Measurements from ENCODE around the gene SH2B3.

SH2B3 gene

GRCh38 chr12:111409780-111410430 lies 4.2 kb downstream of the SH2B3 start:
- Histone ChIP-seq H3K4me1 (ENCODE audit: control insufficient read depth, insufficient read depth, low read length) (peaks cover 58% of the 10 kb centered on the region), H3K4me3 (ENCODE audit: low read length in 2 of 2) (no peak overlapping the region), H3K9me3 (ENCODE audit: control insufficient read depth in 2 of 2, low read length in 2 of 2) (no peaks in the 10 kb centered on the region), H3K27ac (ENCODE audit: low read length) (peak overlapping the region; percentile 24), H3K36me3 (ENCODE audit: control insufficient read depth in 2 of 2, insufficient read depth in 2 of 2, low read length in 2 of 2) (no peaks in the 10 kb centered on the region), H3K9ac (ENCODE audit: low read length in 2 of 2) (no peak overlapping the region), H3K27me3 (ENCODE audit: control insufficient read depth in 1 of 2, insufficient read depth in 2 of 2, low read length in 2 of 2) (no peaks in the 10 kb centered on the region)

- no peaks in the 10 kb centered on the region for H3K27me3 ChIP-seq (ENCODE audit: control insufficient read depth in 1 of 2, insufficient read depth in 2 of 2, low read length in 2 of 2)
- peak overlapping the region in 1 of 2 donors; percentile 42 for H3K9ac ChIP-seq (ENCODE audit: low read length in 2 of 2)
- H3K9me3 ChIP-seq (ENCODE audit: control insufficient read depth in 2 of 2, low read length in 2 of 2), result no peaks in the 10 kb centered on the region
- no peak overlapping the region for H3K4me3 ChIP-seq (ENCODE audit: low read length in 2 of 2)
- peaks cover 54% of the 10 kb centered on the region for H3K4me1 ChIP-seq (ENCODE audit: control insufficient read depth, insufficient read depth, low read length)
- no peaks in the 10 kb centered on the region for H3K36me3 ChIP-seq (ENCODE audit: control insufficient read depth in 2 of 2, insufficient read depth in 2 of 2, low read length in 2 of 2)
- peak overlapping the region; percentile 24 for H3K27ac ChIP-seq (ENCODE audit: low read length)
These were observed 4.9 kb downstream of the SH2B3 start for GRCh38 chr12:111410431-111411184.

GRCh38 chr12:111411185-111411764 lies 5.6 kb downstream of the SH2B3 start:
- no peak overlapping the region for H3K27ac ChIP-seq (ENCODE audit: low read length)
- no peak overlapping the region for H3K9ac ChIP-seq (ENCODE audit: low read length in 2 of 2)
- H3K4me3 ChIP-seq (ENCODE audit: low read length in 2 of 2), result no peak overlapping the region
- no peaks in the 10 kb centered on the region for H3K9me3 ChIP-seq (ENCODE audit: control insufficient read depth in 2 of 2, low read length in 2 of 2)
- H3K4me1 ChIP-seq (ENCODE audit: control insufficient read depth, insufficient read depth, low read length), result peaks cover 50% of the 10 kb centered on the region
- no peaks in the 10 kb centered on the region for H3K36me3 ChIP-seq (ENCODE audit: control insufficient read depth in 2 of 2, insufficient read depth in 2 of 2, low read length in 2 of 2)
- H3K27me3 ChIP-seq (ENCODE audit: control insufficient read depth in 1 of 2, insufficient read depth in 2 of 2, low read length in 2 of 2), result no peaks in the 10 kb centered on the region

GRCh38 chr12:111412007-111412829 lies 6.5 kb downstream of the SH2B3 start:
- no peak overlapping the region for H3K4me3 ChIP-seq (ENCODE audit: low read length in 2 of 2)
- no peak overlapping the region for H3K9ac ChIP-seq (ENCODE audit: low read length in 2 of 2)
- H3K4me1 ChIP-seq (ENCODE audit: control insufficient read depth, insufficient read depth, low read length), result peaks cover 41% of the 10 kb centered on the region
- H3K9me3 ChIP-seq (ENCODE audit: control insufficient read depth in 2 of 2, low read length in 2 of 2), result no peaks in the 10 kb centered on the region
- no peak overlapping the region for H3K27ac ChIP-seq (ENCODE audit: low read length)
- H3K36me3 ChIP-seq (ENCODE audit: control insufficient read depth in 2 of 2, insufficient read depth in 2 of 2, low read length in 2 of 2), result no peaks in the 10 kb centered on the region
- no peaks in the 10 kb centered on the region for H3K27me3 ChIP-seq (ENCODE audit: control insufficient read depth in 1 of 2, insufficient read depth in 2 of 2, low read length in 2 of 2)

GRCh38 chr12:111412830-111413441 lies 7.2 kb downstream of the SH2B3 start:
- Histone ChIP-seq H3K4me1 (ENCODE audit: control insufficient read depth, insufficient read depth, low read length) (peaks cover 33% of the 10 kb centered on the region), H3K36me3 (ENCODE audit: control insufficient read depth in 2 of 2, insufficient read depth in 2 of 2, low read length in 2 of 2) (no peaks in the 10 kb centered on the region), H3K4me3 (ENCODE audit: low read length in 2 of 2) (no peak overlapping the region), H3K27me3 (ENCODE audit: control insufficient read depth in 1 of 2, insufficient read depth in 2 of 2, low read length in 2 of 2) (no peaks in the 10 kb centered on the region), H3K9ac (ENCODE audit: low read length in 2 of 2) (no peak overlapping the region), H3K27ac (ENCODE audit: low read length) (no peak overlapping the region), H3K9me3 (ENCODE audit: control insufficient read depth in 2 of 2, low read length in 2 of 2) (no peaks in the 10 kb centered on the region)

GRCh38 chr12:111413442-111414086 lies 7.8 kb downstream of the SH2B3 start:
- H3K9me3 ChIP-seq (ENCODE audit: control insufficient read depth in 2 of 2, low read length in 2 of 2), result no peaks in the 10 kb centered on the region
- H3K4me3 ChIP-seq (ENCODE audit: low read length in 2 of 2), result no peak overlapping the region
- H3K36me3 ChIP-seq (ENCODE audit: control insufficient read depth in 2 of 2, insufficient read depth in 2 of 2, low read length in 2 of 2), result no peaks in the 10 kb centered on the region
- no peaks in the 10 kb centered on the region for H3K27me3 ChIP-seq (ENCODE audit: control insufficient read depth in 1 of 2, insufficient read depth in 2 of 2, low read length in 2 of 2)
- H3K27ac ChIP-seq (ENCODE audit: low read length), result no peak overlapping the region
- no peak overlapping the region for H3K9ac ChIP-seq (ENCODE audit: low read length in 2 of 2)
- peaks cover 30% of the 10 kb centered on the region for H3K4me1 ChIP-seq (ENCODE audit: control insufficient read depth, insufficient read depth, low read length)

- Histone ChIP-seq H3K4me1 (ENCODE audit: control insufficient read depth, insufficient read depth, low read length) (peaks cover 21% of the 10 kb centered on the region), H3K36me3 (ENCODE audit: control insufficient read depth in 2 of 2, insufficient read depth in 2 of 2, low read length in 2 of 2) (peaks cover 3 to 5% of the 10 kb centered on the region in 2 donors), H3K9me3 (ENCODE audit: control insufficient read depth in 2 of 2, low read length in 2 of 2) (no peaks in the 10 kb centered on the region), H3K27me3 (ENCODE audit: control insufficient read depth in 1 of 2, insufficient read depth in 2 of 2, low read length in 2 of 2) (no peaks in the 10 kb centered on the region), H3K27ac (ENCODE audit: low read length) (no peak overlapping the region), H3K4me3 (ENCODE audit: low read length in 2 of 2) (no peak overlapping the region), H3K9ac (ENCODE audit: low read length in 2 of 2) (no peak overlapping the region)
These were observed 9.1 kb downstream of the SH2B3 start for GRCh38 chr12:111414711-111415252.

GRCh38 chr12:111417290-111417689 lies 11.6 kb downstream of the SH2B3 start:
- H3K9me3 ChIP-seq (ENCODE audit: control insufficient read depth in 2 of 2, low read length in 2 of 2), result no peaks in the 10 kb centered on the region
- peaks cover 6% of the 10 kb centered on the region for H3K4me1 ChIP-seq (ENCODE audit: control insufficient read depth, insufficient read depth, low read length)
- H3K4me3 ChIP-seq (ENCODE audit: low read length in 2 of 2), result no peak overlapping the region
- H3K27ac ChIP-seq (ENCODE audit: low read length), result no peak overlapping the region
- H3K27me3 ChIP-seq (ENCODE audit: control insufficient read depth in 1 of 2, insufficient read depth in 2 of 2, low read length in 2 of 2), result no peaks in the 10 kb centered on the region
- H3K9ac ChIP-seq (ENCODE audit: low read length in 2 of 2), result no peak overlapping the region
- H3K36me3 ChIP-seq (ENCODE audit: control insufficient read depth in 2 of 2, insufficient read depth in 2 of 2, low read length in 2 of 2), result peaks cover 3 to 5% of the 10 kb centered on the region in 2 donors

- H3K4me1 ChIP-seq (ENCODE audit: control insufficient read depth, insufficient read depth, low read length), result peaks cover 5% of the 10 kb centered on the region
- H3K27me3 ChIP-seq (ENCODE audit: control insufficient read depth in 1 of 2, insufficient read depth in 2 of 2, low read length in 2 of 2), result no peaks in the 10 kb centered on the region
- H3K27ac ChIP-seq (ENCODE audit: low read length), result no peak overlapping the region
- no peak overlapping the region for H3K9ac ChIP-seq (ENCODE audit: low read length in 2 of 2)
- H3K9me3 ChIP-seq (ENCODE audit: control insufficient read depth in 2 of 2, low read length in 2 of 2), result no peaks in the 10 kb centered on the region
- no peak overlapping the region for H3K4me3 ChIP-seq (ENCODE audit: low read length in 2 of 2)
- peaks cover 3 to 5% of the 10 kb centered on the region in 2 donors for H3K36me3 ChIP-seq (ENCODE audit: control insufficient read depth in 2 of 2, insufficient read depth in 2 of 2, low read length in 2 of 2)
These were observed 12.3 kb downstream of the SH2B3 start for GRCh38 chr12:111417784-111418593.
